PC-3 (cell line): ENCODE results near the gene TNC. TPM values are rescaled to one million over a fixed set of nuclear protein-coding genes. Genes with fewer than 3 reads are reported as not detected.

Source experiments
- ATAC-seq: fragments of 200-7000 bp; cut with Tn5 transposase; 2 replicates; pipeline ENCODE4 v1.9.1; 2020; ENCODE audit warnings: mild to moderate bottlenecking, moderate library complexity
- BruUV-seq: library from RNA; stranded (reverse); fragments of 400-500 nt; replicated peaks from 2 replicates; lab custom pipeline; 2021; lab: Mats Ljungman, UMichigan
- CTCF ChIA-PET: fragments of 300-600 bp; sonication (Branson Sonifier 250); formaldehyde crosslinking; loops from one replicate; lab custom pipeline; 2022; ENCODE audit warnings: antibody characterized with exemption; lab: Charles Lee
- POLR2A ChIA-PET: fragments of 300-600 bp; sonication (Branson Sonifier 250); formaldehyde crosslinking; loops from one replicate; lab custom pipeline; 2022; ENCODE audit warnings: antibody characterized with exemption; ENCODE audit not compliant: unreplicated experiment; lab: Charles Lee
- DNase-seq: peaks from one replicate; pipeline ENCODE4 v3.0.0-alpha.2; 2015
- H2AFZ ChIP-seq: fragments of 300-600 bp; sonication (generic); 2 replicates; pipeline ENCODE4 v1.6.0; 2016; ENCODE audit warnings: antibody characterized with exemption, low read length
- H3F3A ChIP-seq: fragments of 300-600 bp; sonication (generic); one replicate; pipeline ENCODE4 v1.6.0; 2017; ENCODE audit warnings: antibody characterized with exemption, low read length, control low read depth, mild to moderate bottlenecking; ENCODE audit not compliant: unreplicated experiment
- H3K27ac ChIP-seq: fragments of 300-600 bp; sonication (generic); 2 replicates; pipeline ENCODE4 v1.5.1; 2016; ENCODE audit warnings: mild to moderate bottlenecking, low read length
- H3K27me3 ChIP-seq: fragments of 300-600 bp; sonication (generic); 2 replicates; pipeline ENCODE4 v1.6.1; 2016; ENCODE audit warnings: low read length, mixed read lengths
- H3K36me3 ChIP-seq: fragments of 300-600 bp; sonication (generic); 2 replicates; pipeline ENCODE4 v1.6.1; 2016; ENCODE audit warnings: low read depth, mixed run types, low read length, mixed read lengths
- H3K4me1 ChIP-seq: fragments of 300-600 bp; sonication (generic); 2 replicates; pipeline ENCODE4 v1.5.1; 2016; ENCODE audit warnings: low read length; ENCODE audit not compliant: insufficient read depth
- H3K4me2 ChIP-seq: fragments of 300-600 bp; sonication (generic); 2 replicates; pipeline ENCODE4 v1.6.0; 2016; ENCODE audit warnings: low read length
- H3K4me3 ChIP-seq: fragments of 300-600 bp; sonication (generic); 2 replicates; pipeline ENCODE4 v1.5.1; 2016; ENCODE audit warnings: mild to moderate bottlenecking, low read length, mixed read lengths
- H3K79me2 ChIP-seq: fragments of 300-600 bp; sonication (generic); 2 replicates; pipeline ENCODE4 v1.6.1; 2017; ENCODE audit warnings: low read length, mixed read lengths
- H3K9ac ChIP-seq: fragments of 300-600 bp; sonication (generic); 2 replicates; pipeline ENCODE4 v1.6.0; 2016; ENCODE audit warnings: mild to moderate bottlenecking, low read length
- H3K9me2 ChIP-seq: fragments of 300-600 bp; sonication (generic); replicated peaks from 2 replicates; pipeline ENCODE4 v1.6.1; 2016; ENCODE audit warnings: mixed run types, low read length, mixed read lengths
- H3K9me3 ChIP-seq: fragments of 300-600 bp; sonication (generic); 2 replicates; pipeline ENCODE4 v1.6.1; 2016; ENCODE audit warnings: low read length, mixed read lengths
- H4K20me1 ChIP-seq: fragments of 300-600 bp; sonication (generic); 2 replicates; pipeline ENCODE4 v1.6.1; 2016; ENCODE audit warnings: low read length, mixed read lengths
- CTCF ChIP-seq: fragments of 300-600 bp; sonication (generic); conservative IDR thresholded peaks from 2 replicates; pipeline ENCODE4 v1.5.1; 2017; ENCODE audit warnings: antibody characterized with exemption, low read depth, mild to moderate bottlenecking, low read length
- EZH2 ChIP-seq: fragments of 300-600 bp; sonication (generic); IDR thresholded peaks from one replicate; pipeline ENCODE4 v1.6.1; 2017; ENCODE audit warnings: antibody characterized with exemption, mild to moderate bottlenecking, low read length; ENCODE audit not compliant: unreplicated experiment
- EZH2phosphoT487 ChIP-seq: fragments of 300-600 bp; sonication (generic); IDR thresholded peaks from 2 replicates; pipeline ENCODE4 v1.6.1; 2018; ENCODE audit warnings: mild to moderate bottlenecking, antibody characterized with exemption, low read length, borderline replicate concordance
- intact Hi-C: fragments of 100-400 bp; cut with micrococcal nuclease; formaldehyde crosslinking; loops from 2 replicates; pipeline ENCODE4 v1.9.0; 2023
- total RNA-seq: library from RNA; depleted of rRNA; stranded (reverse); fragments of >200 nt; gene quantifications from 2 replicates; pipeline ENCODE4 v1.2.3, GENCODE V29; 2014

Gene TNC
- total RNA-seq, 1 experiment from 2014 or later, result 60.1 TPM

GRCh38 chr9:115068031-115068430, 49.9 kb downstream of the TNC start:
- no peak for DNase-seq
- no peak for TF ChIP-seq EZH2phosphoT487
- TF ChIP-seq CTCF, result no peak
- TF ChIP-seq EZH2, result no peak
- no peak for ATAC-seq
- Histone ChIP-seq H2AFZ (no peak overlapping the region), H3K4me1 (peaks cover 8% of the 10 kb centered on the region; the same call in 1 of the 2 replicates), H3K27me3 (no peaks in the 10 kb centered on the region), H3K4me2 (no peak overlapping the region), H3K79me2 (no peaks in the 10 kb centered on the region), H3K27ac (no peak overlapping the region), H3K9me2 (no peaks in the 10 kb centered on the region), H4K20me1 (no peaks in the 10 kb centered on the region), H3F3A (no peaks in the 10 kb centered on the region), H3K36me3 (peaks cover 7% of the 10 kb centered on the region; the same call in 1 of the 2 replicates), H3K9me3 (no peaks in the 10 kb centered on the region), H3K9ac (no peak overlapping the region), H3K4me3 (no peak overlapping the region)
- BruUV-seq, result no TSS peak
- ChIA-PET CTCF (no interaction called here), POLR2A (no interaction called here)
- intact Hi-C loops, result no loop called here

DNA sequence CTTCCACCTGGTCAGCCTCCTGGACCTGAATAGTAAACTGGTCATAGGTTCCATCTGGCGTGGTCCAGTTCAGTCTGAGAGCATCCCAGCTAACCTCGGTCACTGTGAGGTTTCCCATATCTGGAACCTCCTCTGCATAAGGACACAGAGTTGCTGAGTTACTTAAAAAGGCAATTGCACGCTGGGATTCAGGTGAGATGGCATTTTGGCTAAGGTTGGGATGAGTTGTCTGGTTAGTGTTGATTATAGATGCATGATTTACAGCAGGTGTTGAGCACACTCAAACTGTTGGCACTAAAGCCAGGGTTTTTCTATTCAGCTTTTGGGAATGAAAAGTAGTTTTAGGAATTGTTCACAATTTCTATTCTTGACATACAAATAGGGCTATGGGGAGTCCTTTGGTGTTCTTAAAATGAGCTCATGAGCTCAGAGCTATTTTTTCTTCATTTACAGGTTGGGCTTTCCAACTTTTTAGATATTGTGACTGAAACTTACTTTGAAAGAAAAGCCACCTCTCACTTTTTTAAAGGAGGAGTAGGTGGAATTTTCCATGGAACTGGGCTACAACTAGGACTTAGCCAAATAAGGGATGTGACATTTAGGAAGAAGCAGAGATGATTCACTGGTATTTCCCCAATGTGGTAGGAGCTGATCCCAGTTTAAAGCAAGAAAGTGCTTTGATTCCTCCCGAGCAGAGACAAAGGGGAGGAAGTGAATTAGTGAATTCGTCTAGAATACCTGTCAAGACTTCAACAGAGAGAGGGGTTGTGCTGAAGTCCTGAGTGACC, 54.7 kb downstream of the TNC start:
- Histone ChIP-seq H3K36me3 (no peaks in the 10 kb centered on the region; the same call in 1 of the 2 replicates), H3K9ac (no peak overlapping the region), H3K27me3 (no peaks in the 10 kb centered on the region), H3K9me3 (no peaks in the 10 kb centered on the region), H3K4me3 (no peak overlapping the region), H3K4me2 (no peak overlapping the region), H2AFZ (no peak overlapping the region), H3K79me2 (no peaks in the 10 kb centered on the region), H3K9me2 (no peaks in the 10 kb centered on the region), H4K20me1 (no peaks in the 10 kb centered on the region), H3F3A (no peaks in the 10 kb centered on the region), H3K4me1 (peaks cover 23% of the 10 kb centered on the region), H3K27ac (no peak overlapping the region)
- ATAC-seq (peak; percentile 43; the same call in 1 of the 2 replicates), DNase-seq (peak; percentile 46)
- ChIA-PET CTCF (no interaction called here), POLR2A (no interaction called here)
- BruUV-seq, result no TSS peak
- intact Hi-C loops, result no loop called here
- TF ChIP-seq EZH2, result no peak
- no peak for TF ChIP-seq EZH2phosphoT487
- TF ChIP-seq CTCF, result no peak
